CD8-positive, alpha-beta memory T cell (primary cell): ENCODE data around the gene H2BK1. TPM values are rescaled to one million over a fixed set of nuclear protein-coding genes. Genes with fewer than 3 reads are reported as not detected.
A peak's percentile ranks its signal among the peaks of the same experiment; 100 is the strongest.

Experiments used
- CTCF ChIA-PET: fragments of 350-600 bp; sonication (Branson Sonifier 250); formaldehyde crosslinking; loops from one replicate; lab custom pipeline; 2021; ENCODE audit warnings: antibody characterized with exemption; lab: Charles Lee
- POLR2A ChIA-PET: fragments of 350-600 bp; sonication (Branson Sonifier 250); formaldehyde crosslinking; loops from one replicate; lab custom pipeline; 2021; ENCODE audit warnings: antibody characterized with exemption; lab: Charles Lee
- DNase-seq, 5 donors: peaks; one replicate each; pipeline versions ENCODE4 v3.0.0 to v3.0.0-alpha.2; 2020 to 2022; ENCODE audit warnings: mixed read lengths in 1 of 5
- H3K27ac ChIP-seq: one replicate; pipeline ENCODE4 v1.7.0; 2013; ENCODE audit warnings: low read depth, mild to moderate bottlenecking, low read length, moderate library complexity
- H3K27me3 ChIP-seq: 2 replicates; pipeline ENCODE4 v1.7.0; 2013; ENCODE audit warnings: low read length, mild to moderate bottlenecking; ENCODE audit not compliant: insufficient read depth, poor library complexity, severe bottlenecking
- H3K36me3 ChIP-seq: 2 replicates; pipeline ENCODE4 v1.7.0; 2013; ENCODE audit warnings: mild to moderate bottlenecking, low read length, moderate library complexity; ENCODE audit not compliant: insufficient read depth
- H3K4me1 ChIP-seq: 2 replicates; pipeline ENCODE4 v1.7.0; 2013; ENCODE audit warnings: mild to moderate bottlenecking, low read length, moderate library complexity; ENCODE audit not compliant: insufficient read depth
- H3K4me3 ChIP-seq: 2 replicates; pipeline ENCODE4 v1.7.0; 2013; ENCODE audit warnings: mild to moderate bottlenecking, low read length
- H3K9me3 ChIP-seq: 2 replicates; pipeline ENCODE4 v1.7.0; 2013; ENCODE audit warnings: mild to moderate bottlenecking, low read length
- H3K27ac Mint-ChIP-seq, 8 donors: one replicate each; pipeline ENCODE4 v1.8.0; 2020 to 2021; ENCODE audit warnings: mixed read lengths in 8 of 8, mild to moderate bottlenecking in 6 of 8, inconsistent platforms in 3 of 8, moderate library complexity in 3 of 8
- H3K27me3 Mint-ChIP-seq, 2 donors: one replicate each; pipeline ENCODE4 v1.8.0; 2020 to 2021; ENCODE audit warnings: mixed read lengths in 2 of 2, mild to moderate bottlenecking in 1 of 2, moderate library complexity in 1 of 2
- H3K36me3 Mint-ChIP-seq, 3 donors: one replicate each; pipeline ENCODE4 v1.8.0; 2020 to 2021; ENCODE audit warnings: mixed read lengths in 3 of 3, inconsistent platforms in 1 of 3, mild to moderate bottlenecking in 1 of 3
- H3K4me1 Mint-ChIP-seq, 3 donors: one replicate each; pipeline ENCODE4 v1.8.0; 2020 to 2021; ENCODE audit warnings: mixed read lengths in 3 of 3, inconsistent platforms in 1 of 3, mild to moderate bottlenecking in 1 of 3
- H3K4me3 Mint-ChIP-seq, 7 donors: one replicate each; pipeline ENCODE4 v1.8.0; 2020 to 2021; ENCODE audit warnings: mixed read lengths in 7 of 7, mild to moderate bottlenecking in 6 of 7, moderate library complexity in 4 of 7, inconsistent platforms in 2 of 7
- H3K9me3 Mint-ChIP-seq, 5 donors: one replicate each; pipeline ENCODE4 v1.8.0; 2020 to 2022; ENCODE audit warnings: mixed read lengths in 5 of 5, mild to moderate bottlenecking in 3 of 5, moderate library complexity in 2 of 5, inconsistent platforms in 1 of 5
- polyA plus RNA-seq: library from polyadenylated mRNA; unstranded; fragments of 300-500 nt; fragmentation: Illumina TruSeq; gene quantifications from one replicate; pipeline ENCODE4 v1.2.3, GENCODE V29; 2021
- total RNA-seq, 2 experiments: library from RNA; stranded (reverse); gene quantifications; one replicate each; pipeline ENCODE4 v1.2.3, GENCODE V29; 2021

Gene H2BK1
- total RNA-seq (under 1 TPM in 1 of 2 experiments, not detected in 1; 0.57 TPM), polyA plus RNA-seq (not detected)

- H3K4me3 ChIP-seq, result no peak within 1 kb of the TSS
- peaks cover 0 to 2% of the 10 kb centered on the region in 2 donors for H3K27me3 Mint-ChIP-seq
- CTCF ChIA-PET, result interaction anchor here (1.4 kb wide), 1 partner anchor 34 kb away, joined by 5 read pairs; no protein-coding TSS in a partner anchor
Observed at GRCh38 chr7:151210087-151210854, at the start of gene H2BK1. TSS of gene H2BK1 (minus strand) at chr7:151210488. CDS start at chr7:151210318, 170 bp downstream.

GRCh38 chr7:151257990-151258389, 47.7 kb upstream of the H2BK1 start:
- no peak overlapping the region for H3K4me3 Mint-ChIP-seq
- H3K4me3 ChIP-seq, result no peak overlapping the region
- peak overlapping the region in 1 of 8 donors; percentile 30 for H3K27ac Mint-ChIP-seq
- peaks cover 28 to 32% of the 10 kb centered on the region in 2 donors for H3K27me3 Mint-ChIP-seq
- no peak overlapping the region for H3K27ac ChIP-seq
- H3K9me3 Mint-ChIP-seq, result no peaks in the 10 kb centered on the region
- no peaks in the 10 kb centered on the region for H3K4me1 Mint-ChIP-seq
- H3K9me3 ChIP-seq, result no peaks in the 10 kb centered on the region
- H3K4me1 ChIP-seq, result no peaks in the 10 kb centered on the region
- ChIA-PET POLR2A (no interaction called here), CTCF (interaction anchor here (1.0 kb wide), 1 partner anchor 10 kb away, joined by 7 read pairs; the partner anchor contains the start of gene SMARCD3)
- H3K27me3 ChIP-seq, result peaks cover 8% of the 10 kb centered on the region
- H3K36me3 Mint-ChIP-seq, result peaks cover 0 to 8% (median 0%) of the 10 kb centered on the region in 3 donors
- no peaks in the 10 kb centered on the region for H3K36me3 ChIP-seq
- no peak for DNase-seq

More at GRCh38 chr7:151210087-151210854, at the start of gene H2BK1:
- Mint-ChIP-seq H3K4me1 (peaks cover 28 to 40% (median 38%) of the 10 kb centered on the region in 3 donors), H3K36me3 (peaks cover 9 to 41% (median 10%) of the 10 kb centered on the region in 3 donors), H3K4me3 (peak within 1 kb of the TSS in 1 of 7 donors; percentile 44), H3K27ac (peak within 1 kb of the TSS in 6 of 8 donors; percentile 22 to 86 (median 66)), H3K9me3 (no peaks in the 10 kb centered on the region)
- no peak for DNase-seq
- no peaks in the 10 kb centered on the region for H3K9me3 ChIP-seq
- H3K36me3 ChIP-seq, result peaks cover 13% of the 10 kb centered on the region
- H3K4me1 ChIP-seq, result peaks cover 29% of the 10 kb centered on the region
- POLR2A ChIA-PET, result no interaction called here
- H3K27ac ChIP-seq, result no peak within 1 kb of the TSS
- H3K27me3 ChIP-seq, result no peaks in the 10 kb centered on the region

- Histone ChIP-seq H3K4me3 (no peak overlapping the region), H3K9me3 (no peaks in the 10 kb centered on the region), H3K36me3 (no peaks in the 10 kb centered on the region), H3K27me3 (peaks cover 4% of the 10 kb centered on the region), H3K27ac (no peak overlapping the region), H3K4me1 (no peaks in the 10 kb centered on the region)
- no peak for DNase-seq
- Mint-ChIP-seq H3K27me3 (peaks cover 33 to 41% of the 10 kb centered on the region in 2 donors), H3K4me3 (peak overlapping the region in 1 of 7 donors; percentile 54), H3K4me1 (peaks cover 3 to 10% (median 9%) of the 10 kb centered on the region in 3 donors), H3K27ac (no peak overlapping the region), H3K9me3 (no peaks in the 10 kb centered on the region), H3K36me3 (peaks cover 0 to 8% (median 0%) of the 10 kb centered on the region in 3 donors)
- POLR2A ChIA-PET, result interaction anchor here (0.7 kb wide), 1 partner anchor 205 kb away, joined by 3 read pairs; no protein-coding TSS in a partner anchor
- CTCF ChIA-PET, result interaction anchor here (0.9 to 1.3 kb wide), 3 partner anchors 12 to 146 kb away, joined by 3 read pairs; no protein-coding TSS in a partner anchor
Observed at GRCh38 chr7:151256410-151257045, 46.2 kb upstream of the H2BK1 start.

- Histone ChIP-seq H3K36me3 (no peaks in the 10 kb centered on the region), H3K27ac (no peak overlapping the region), H3K9me3 (no peaks in the 10 kb centered on the region), H3K27me3 (peaks cover 6% of the 10 kb centered on the region), H3K4me3 (no peak overlapping the region), H3K4me1 (peaks cover 8% of the 10 kb centered on the region)
- POLR2A ChIA-PET, result no interaction called here
- CTCF ChIA-PET, result interaction anchor here (1.1 to 1.3 kb wide), 2 partner anchors 8 to 145 kb away, joined by 3 to 5 read pairs; no protein-coding TSS in a partner anchor
- Mint-ChIP-seq H3K27ac (no peak overlapping the region), H3K4me1 (peaks cover 12 to 20% (median 16%) of the 10 kb centered on the region in 3 donors), H3K9me3 (no peaks in the 10 kb centered on the region), H3K27me3 (peaks cover 34 to 46% of the 10 kb centered on the region in 2 donors), H3K4me3 (peak overlapping the region in 1 of 7 donors; percentile 23), H3K36me3 (peaks cover 0 to 8% (median 0%) of the 10 kb centered on the region in 3 donors)
- DNase-seq, result peak in 1 of 5 donors; percentile 3
Observed at GRCh38 chr7:151255390-151255789, 45.1 kb upstream of the H2BK1 start.

GRCh38 chr7:151254851-151255250, 44.6 kb upstream of the H2BK1 start:
- peaks cover 6% of the 10 kb centered on the region for H3K27me3 ChIP-seq
- H3K4me1 Mint-ChIP-seq, result peaks cover 15 to 24% (median 16%) of the 10 kb centered on the region in 3 donors
- DNase-seq, result peak in 1 of 5 donors; percentile 29
- H3K27ac ChIP-seq, result no peak overlapping the region
- peaks cover 32 to 49% of the 10 kb centered on the region in 2 donors for H3K27me3 Mint-ChIP-seq
- CTCF ChIA-PET, result no interaction called here
- no peak overlapping the region for H3K4me3 ChIP-seq
- H3K27ac Mint-ChIP-seq, result no peak overlapping the region
- no peaks in the 10 kb centered on the region for H3K9me3 Mint-ChIP-seq
- peaks cover 8% of the 10 kb centered on the region for H3K4me1 ChIP-seq
- peaks cover 0 to 8% (median 0%) of the 10 kb centered on the region in 3 donors for H3K36me3 Mint-ChIP-seq
- POLR2A ChIA-PET, result no interaction called here
- H3K9me3 ChIP-seq, result no peaks in the 10 kb centered on the region
- no peak overlapping the region for H3K4me3 Mint-ChIP-seq
- no peaks in the 10 kb centered on the region for H3K36me3 ChIP-seq

GRCh38 chr7:151254316-151254715, 44.0 kb upstream of the H2BK1 start:
- Mint-ChIP-seq H3K4me3 (peak overlapping the region in 2 of 7 donors; percentile 63), H3K27ac (peak overlapping the region in 1 of 8 donors; percentile 5), H3K36me3 (peaks cover 0 to 8% (median 0%) of the 10 kb centered on the region in 3 donors), H3K4me1 (peaks cover 16 to 26% (median 18%) of the 10 kb centered on the region in 3 donors), H3K9me3 (no peaks in the 10 kb centered on the region), H3K27me3 (peaks cover 33 to 49% of the 10 kb centered on the region in 2 donors)
- Histone ChIP-seq H3K27ac (no peak overlapping the region), H3K36me3 (no peaks in the 10 kb centered on the region), H3K27me3 (peaks cover 6% of the 10 kb centered on the region), H3K9me3 (no peaks in the 10 kb centered on the region), H3K4me1 (peaks cover 8% of the 10 kb centered on the region), H3K4me3 (no peak overlapping the region)
- peak in 1 of 5 donors; percentile 36 for DNase-seq
- ChIA-PET CTCF (no interaction called here), POLR2A (no interaction called here)

- H3K27me3 Mint-ChIP-seq, result peaks cover 30 to 43% of the 10 kb centered on the region in 2 donors
- peak overlapping the region; percentile 42 to 77 (median 65) for H3K4me3 Mint-ChIP-seq
- peaks cover 20 to 34% (median 24%) of the 10 kb centered on the region in 3 donors for H3K4me1 Mint-ChIP-seq
- H3K9me3 ChIP-seq, result no peaks in the 10 kb centered on the region
- H3K36me3 ChIP-seq, result no peaks in the 10 kb centered on the region
- peaks cover 8% of the 10 kb centered on the region for H3K4me1 ChIP-seq
- CTCF ChIA-PET, result no interaction called here
- peaks cover 6% of the 10 kb centered on the region for H3K27me3 ChIP-seq
- no peak overlapping the region for H3K27ac ChIP-seq
- peak in 1 of 5 donors; percentile 2 for DNase-seq
- H3K36me3 Mint-ChIP-seq, result peaks cover 0 to 4% (median 0%) of the 10 kb centered on the region in 3 donors
- no peak overlapping the region for H3K4me3 ChIP-seq
- POLR2A ChIA-PET, result no interaction called here
- no peak overlapping the region for H3K27ac Mint-ChIP-seq
- no peaks in the 10 kb centered on the region for H3K9me3 Mint-ChIP-seq
Observed at GRCh38 chr7:151252961-151253711, 42.8 kb upstream of the H2BK1 start.
